ENCODE measurements around the gene ARSI.

- TF ChIP-seq POLR2A (IDR thresholded peaks at IDR 0.05) (no peak), CTCF (IDR thresholded peaks at IDR 0.05) (no peak)
Observed at GRCh38 chr5:150249744-150250143, 53.0 kb downstream of the ARSI start.

Data from upper lobe of left lung (tissue), 4 donors.